Motor neuron (in vitro differentiated cells): ENCODE results near the gene ARHGDIG. TPM values are rescaled to one million over a fixed set of nuclear protein-coding genes. Genes with fewer than 3 reads are reported as not detected.
"Not testable (repeated sequence)": the region's sequence is repeated elsewhere in the genome, so short reads cannot be mapped to it uniquely, and the experiment has no call there.

Source experiments
- ATAC-seq, 8 experiments: fragments of 200-7000 bp; cut with Tn5 transposase; replicated peaks in 6 of 8; 2 replicates each; pipeline ENCODE4 v1.8.0; 2021; ENCODE audit warnings: mild to moderate bottlenecking in 8 of 8, moderate library complexity in 8 of 8
- H3K27ac ChIP-seq, 2 donors: fragments of 250-450 bp; sonication (Bioruptor Pico); 2 replicates each; pipeline ENCODE4 v1.9.0; 2021; ENCODE audit warnings: antibody characterized with exemption in 2 of 2, mild to moderate bottlenecking in 2 of 2, moderate library complexity in 1 of 2
- H3K4me1 ChIP-seq, 2 donors: fragments of 250-450 bp; sonication (Bioruptor Pico); replicated peaks in 1 of 2; 2 replicates each; pipeline ENCODE4 v1.6.1; 2021; ENCODE audit warnings: antibody characterized with exemption in 2 of 2, mild to moderate bottlenecking in 2 of 2, moderate library complexity in 1 of 2
- H3K4me3 ChIP-seq, 5 donors: fragments of 250-450 bp; sonication (Bioruptor Pico); 2 replicates each; pipeline ENCODE4 v1.9.0; 2021; ENCODE audit warnings: antibody characterized with exemption in 5 of 5, mild to moderate bottlenecking in 5 of 5, moderate library complexity in 4 of 5
- WGBS, 10 experiments: fragments of 450-650 bp; shearing (Covaris generic); methylation state at CpG; one replicate each; pipeline ENCODE4 v1.0.0; 2022; 5-methylcytosine and 5-hydroxymethylcytosine counted together
- in situ Hi-C, 9 experiments: fragments of 400-800 bp; cut with MboI; loops; one replicate each; pipeline ENCODE4 v1.15.0; 2021; ENCODE audit warnings: low sequenced_read_pairs in 9 of 9, low pct_unique_long_range_greater_than_20kb in 2 of 9; ENCODE audit not compliant: unreplicated experiment in 9 of 9
- total RNA-seq, 8 experiments: library from RNA; unstranded; fragments of 300-600 nt; gene quantifications; 2 replicates each; pipeline versions ENCODE4 v1.2.3 to v1.2.4, GENCODE V29; 2022

The ARHGDIG gene
- total RNA-seq, 8 experiments from 2014 or later = 0.25 to 55.2 (median 8.5) TPM

- peak in 4 of 8 experiments; percentile 3 to 21 (median 8) for ATAC-seq
- in situ Hi-C loops = no loop called here
- H3K4me3 ChIP-seq = no peak overlapping the region
- H3K27ac ChIP-seq = no peak overlapping the region
- no peaks in the 10 kb centered on the region for H3K4me1 ChIP-seq
- WGBS, 10 experiments = 20 to 95% (median 62%) methylated on average over 1 to 8 of the region's 25 CpGs; no CpG with 5 or more reads in 6 of the 10 experiments
Observed at GRCh38 chr16:266258-267164, 13.9 kb upstream of the ARHGDIG start.

GRCh38 chr16:267562-267961 lies 12.8 kb upstream of the ARHGDIG start:
- WGBS, 10 experiments = 75 to 100% (median 89%) methylated on average over 2 to 5 of the region's 17 CpGs; no CpG with 5 or more reads in 3 of the 10 experiments
- ATAC-seq, H3K27ac ChIP-seq, H3K4me3 ChIP-seq, H3K4me1 ChIP-seq, in situ Hi-C loops: not testable (repeated sequence)

GRCh38 chr16:268141-269053 lies 12.0 kb upstream of the ARHGDIG start:
- 0 to 88% (median 84%) methylated on average over 1 to 17 of the region's 40 CpGs; no CpG with 5 or more reads in 3 of the 10 experiments for WGBS, 10 experiments
- ATAC-seq = no peak
- Histone ChIP-seq H3K4me1 (no peaks in the 10 kb centered on the region), H3K27ac (no peak overlapping the region), H3K4me3 (no peak overlapping the region)
- in situ Hi-C loops = no loop called here

GRCh38 chr16:269061-269796 lies 11.2 kb upstream of the ARHGDIG start:
- ATAC-seq = no peak
- WGBS, 10 experiments = 37 to 100% (median 75%) methylated on average over 1 to 4 of the region's 24 CpGs; no CpG with 5 or more reads in 6 of the 10 experiments
- Histone ChIP-seq H3K4me3 (no peak overlapping the region), H3K27ac (no peak overlapping the region), H3K4me1 (no peaks in the 10 kb centered on the region)
- in situ Hi-C loops = no loop called here

GRCh38 chr16:270381-271255 lies 9.8 kb upstream of the ARHGDIG start:
- 80 to 90% methylated on average over 1 to 2 of the region's 34 CpGs; no CpG with 5 or more reads in 8 of the 10 experiments for WGBS, 10 experiments
- Histone ChIP-seq H3K4me3 (no peak overlapping the region), H3K4me1 (peaks cover 0 to 6% of the 10 kb centered on the region in 2 donors), H3K27ac (no peak overlapping the region)
- in situ Hi-C loops = no loop called here
- no peak for ATAC-seq

GRCh38 chr16:272633-273546 lies 7.5 kb upstream of the ARHGDIG start:
- in situ Hi-C loops = no loop called here
- H3K27ac ChIP-seq = no peak overlapping the region
- no peak overlapping the region for H3K4me3 ChIP-seq
- ATAC-seq = no peak
- peaks cover 6 to 7% of the 10 kb centered on the region in 2 donors for H3K4me1 ChIP-seq
- 82 to 89% methylated on average over 2 to 4 of the region's 36 CpGs; no CpG with 5 or more reads in 8 of the 10 experiments for WGBS, 10 experiments

GRCh38 chr16:273547-274421 lies 6.6 kb upstream of the ARHGDIG start:
- peak in 2 of 8 experiments; percentile 14 to 17 for ATAC-seq
- H3K4me1 ChIP-seq = peaks cover 6 to 7% of the 10 kb centered on the region in 2 donors
- 100% methylated on average over 1 to 2 of the region's 30 CpGs; no CpG with 5 or more reads in 8 of the 10 experiments for WGBS, 10 experiments
- no peak overlapping the region for H3K4me3 ChIP-seq
- in situ Hi-C loops = no loop called here
- H3K27ac ChIP-seq = no peak overlapping the region

GRCh38 chr16:275041-275641 lies 5.2 kb upstream of the ARHGDIG start:
- Histone ChIP-seq H3K27ac (no peak overlapping the region), H3K4me3 (peak overlapping the region; percentile 26 to 40 (median 34))
- in situ Hi-C loops = no loop called here

GRCh38 chr16:275786-276232 lies 4.6 kb upstream of the ARHGDIG start, which contains the start of gene RGS11:
RGS11 (minus strand) TSS chr16:275944; CDS start chr16:275911, 33 bp downstream.
- peak; percentile 11 to 66 (median 18) for ATAC-seq
- peaks cover 6 to 7% of the 10 kb centered on the region in 2 donors for H3K4me1 ChIP-seq
- in situ Hi-C loops = no loop called here
- no CpG with 5 or more reads among the region's 56 CpGs for WGBS, 10 experiments
- no peak within 1 kb of the TSS for H3K27ac ChIP-seq
- H3K4me3 ChIP-seq = peak within 1 kb of the TSS; percentile 26 to 40 (median 34)

More at GRCh38 chr16:275041-275641, 5.2 kb upstream of the ARHGDIG start:
- ATAC-seq = peak; percentile 13 to 53 (median 38)
- 3% methylated on average over 7 of the region's 58 CpGs; no CpG with 5 or more reads in 9 of the 10 experiments for WGBS, 10 experiments
- H3K4me1 ChIP-seq = peaks cover 6 to 7% of the 10 kb centered on the region in 2 donors
